GM18520 (cell line): Measurements from ENCODE around the gene HINT2.

Experiments
- ATAC-seq: cut with Tn5 transposase; IDR thresholded peaks from one replicate; pipeline ENCODE4 v1.9.1; 2021; ENCODE audit not compliant: unreplicated experiment

The HINT2 gene

DNA sequence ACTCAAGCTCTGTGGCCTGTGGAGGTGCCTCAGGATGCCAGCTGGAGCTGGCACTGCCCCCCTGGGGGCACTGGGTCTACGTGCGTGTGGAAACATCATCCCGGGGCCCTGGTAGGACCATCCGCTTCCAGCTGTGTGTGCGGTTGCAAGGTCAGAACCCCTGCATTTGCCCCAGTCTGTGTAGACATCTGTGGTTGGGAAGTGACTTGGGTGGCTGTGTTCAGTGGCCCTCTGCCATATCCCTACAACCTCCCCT, 26.7 kb upstream of the HINT2 start:
- ATAC-seq: no peak

DNA sequence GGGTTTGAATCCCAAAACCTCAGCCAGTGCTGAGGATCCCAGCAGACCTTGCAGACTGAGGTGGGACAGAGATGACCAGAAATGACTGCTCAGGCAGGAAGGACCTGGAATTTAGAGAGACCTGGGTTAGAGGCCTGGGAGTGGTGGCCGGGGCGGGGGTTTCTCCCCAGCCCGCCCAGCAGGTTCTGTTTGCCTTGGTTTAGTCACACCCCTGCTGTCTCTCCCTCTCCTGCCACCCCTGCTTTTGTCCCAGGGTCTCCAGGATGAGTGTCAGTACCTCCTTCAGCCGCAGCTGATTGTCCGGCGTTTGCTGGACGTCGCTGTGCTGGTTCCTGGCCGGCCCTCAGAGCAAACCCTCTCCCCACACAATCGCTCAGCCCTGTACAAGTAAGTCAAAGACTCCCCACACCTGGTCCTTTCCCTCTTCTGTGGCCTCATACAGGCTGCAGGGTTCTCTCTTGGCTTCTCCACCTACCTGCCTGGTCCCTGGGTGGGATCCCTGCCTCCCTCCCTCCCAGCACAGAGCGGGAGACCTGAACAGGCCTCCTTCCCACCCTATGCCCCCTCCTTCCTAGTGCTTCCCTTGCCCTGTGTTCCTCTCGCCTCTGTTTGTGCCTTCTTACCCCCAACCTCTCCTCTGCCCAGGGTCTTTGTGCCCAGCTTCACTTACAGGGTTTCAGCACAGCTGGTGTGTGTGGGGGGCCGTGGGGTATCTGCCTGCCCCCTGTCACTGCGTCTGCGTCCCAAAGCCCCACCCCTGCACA, 26.2 kb upstream of the HINT2 start:
- no peak for ATAC-seq

DNA sequence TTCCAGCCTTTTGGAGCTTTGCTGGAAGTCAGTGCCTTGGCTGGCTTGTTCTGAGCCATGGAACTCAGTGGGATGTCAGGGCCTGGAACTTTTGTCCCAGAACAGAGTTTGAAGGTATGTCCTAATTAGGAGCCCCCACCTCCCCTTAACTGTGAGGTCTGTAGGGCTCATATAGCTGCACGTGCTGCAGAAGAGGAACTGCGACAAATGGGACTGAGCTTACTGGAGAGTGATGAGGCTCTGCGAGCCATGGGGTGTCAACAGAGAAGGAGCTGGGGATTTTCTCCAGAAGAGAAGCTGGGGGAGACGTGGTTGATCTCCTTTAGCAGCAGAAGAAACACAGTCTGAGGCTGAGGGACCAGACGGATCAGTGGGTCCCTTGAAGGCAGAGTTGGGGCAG, 25.1 kb upstream of the HINT2 start:
- ATAC-seq: no peak

DNA sequence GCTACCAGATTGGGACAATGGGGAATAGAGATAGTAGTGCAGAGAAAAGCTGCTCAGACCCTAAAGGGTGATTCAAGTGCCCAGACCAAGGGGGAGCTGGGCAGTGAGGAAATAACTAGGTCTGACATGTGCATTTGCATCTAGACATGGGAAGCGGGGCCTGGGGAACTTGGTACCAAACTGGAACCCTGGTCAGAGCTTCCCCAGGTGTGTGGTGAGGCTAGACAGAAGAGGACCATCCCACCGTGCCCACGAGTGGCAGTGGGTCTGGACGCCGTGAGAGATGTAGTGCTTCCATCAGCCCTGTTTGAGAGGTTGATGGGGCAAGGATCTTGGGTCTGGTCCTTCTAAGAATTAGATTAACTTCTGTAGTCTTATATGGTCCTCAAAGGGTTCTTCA, 21.8 kb upstream of the HINT2 start:
- no peak for ATAC-seq

DNA sequence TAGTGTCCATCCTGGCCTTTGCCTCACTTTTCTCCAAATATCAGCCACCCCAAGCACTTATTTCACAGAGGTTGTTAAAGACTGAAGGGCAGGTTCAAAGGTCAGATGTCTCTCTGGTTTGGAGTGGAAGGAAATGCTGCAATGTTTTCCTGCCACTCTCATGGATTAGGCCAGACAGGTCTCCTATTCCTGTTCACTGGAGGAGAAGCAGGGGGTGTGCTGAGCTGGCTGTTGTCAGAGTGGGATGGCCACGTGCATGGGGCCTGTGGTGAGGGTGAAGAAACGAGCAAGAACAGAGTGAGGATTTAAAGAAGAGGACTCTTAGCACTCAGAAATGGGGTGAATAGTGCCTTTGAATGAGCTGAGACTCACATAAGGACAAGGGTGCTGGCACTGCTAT, 20.9 kb upstream of the HINT2 start:
- ATAC-seq: no peak

DNA sequence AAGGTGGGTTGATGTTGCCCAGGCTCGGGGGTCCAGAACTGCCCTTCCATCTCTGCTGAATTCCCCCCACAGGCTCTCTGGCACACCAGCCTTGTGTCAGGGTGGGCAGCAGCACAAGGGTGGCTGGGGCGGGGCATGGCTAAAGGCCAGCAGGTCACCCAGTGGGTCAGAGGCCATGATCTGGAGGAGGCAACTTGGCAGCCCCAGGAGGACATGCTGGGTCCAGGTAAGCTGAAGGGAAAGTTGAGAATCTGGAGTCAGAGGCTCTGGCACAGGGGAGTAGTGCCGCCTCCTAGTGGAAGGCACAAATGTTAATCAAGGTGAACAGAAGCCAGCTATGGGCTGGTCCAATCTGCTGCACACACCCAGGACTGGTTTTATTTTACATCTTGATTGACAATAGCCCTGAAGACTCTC, 20.4 kb upstream of the HINT2 start:
- ATAC-seq: no peak

DNA sequence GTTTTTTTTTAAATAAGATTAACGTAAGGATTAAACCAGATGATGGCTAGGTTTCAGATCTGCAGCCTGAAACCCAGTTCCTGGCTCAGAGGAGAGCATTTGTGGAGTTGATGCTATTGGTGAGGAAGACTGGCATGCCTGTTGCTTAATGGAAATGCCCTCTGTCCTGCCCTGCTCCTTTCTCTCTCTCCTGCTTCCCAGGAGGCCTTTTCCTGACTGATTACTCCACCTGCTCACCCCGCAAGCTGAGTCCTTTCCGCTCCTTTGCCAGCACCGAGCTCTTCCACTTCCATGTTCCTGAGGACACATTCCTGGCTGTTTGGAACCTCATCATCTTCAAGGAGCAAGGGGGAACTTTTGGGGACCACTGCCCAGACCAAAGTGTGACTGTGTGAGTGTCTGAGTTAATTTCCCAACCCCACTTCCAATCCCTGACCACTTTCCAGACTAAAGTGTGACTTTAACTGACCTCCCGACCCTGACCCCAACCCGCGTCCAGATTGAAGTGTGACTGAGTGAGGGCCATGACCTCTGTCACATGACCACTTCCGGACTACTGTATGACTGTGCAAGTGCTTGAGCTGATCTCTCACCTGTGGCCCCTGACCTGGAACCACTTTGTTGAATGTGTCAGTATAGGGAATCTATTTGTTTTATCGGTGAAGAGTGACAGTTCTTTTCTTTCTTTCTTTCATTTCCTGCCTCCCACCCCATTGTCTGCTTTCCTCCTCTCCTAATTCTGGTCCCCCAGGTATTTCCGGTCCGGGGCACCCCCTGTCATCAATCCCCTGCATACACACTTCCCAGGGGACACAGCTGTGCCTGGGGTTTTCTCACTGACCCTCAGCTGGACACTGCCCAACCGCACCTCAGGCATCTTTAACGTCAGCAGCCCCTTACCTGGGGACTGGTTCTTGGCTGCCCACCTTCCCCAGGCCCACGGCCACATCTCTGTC, 19.7 kb upstream of the HINT2 start:
- no peak for ATAC-seq

DNA sequence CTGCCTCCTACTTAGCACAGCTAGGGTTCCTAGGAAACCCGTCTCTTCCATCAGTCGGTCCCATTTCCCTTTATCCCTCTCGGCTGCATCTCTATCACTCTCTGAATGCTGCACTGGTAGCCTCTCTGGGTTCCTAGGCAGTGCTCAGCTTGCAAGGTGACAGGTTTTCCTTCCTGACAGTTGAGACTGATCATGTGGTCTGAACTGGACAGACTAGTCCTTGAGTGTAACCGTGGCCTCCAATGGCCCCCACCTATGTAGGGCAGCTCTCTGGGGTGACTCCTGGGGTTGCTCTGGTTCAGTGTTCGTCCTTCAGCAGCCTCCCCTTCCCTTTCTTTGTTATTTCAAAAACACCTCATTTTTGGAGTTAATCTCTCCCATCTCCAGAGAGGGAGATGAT, 18.0 kb upstream of the HINT2 start:
- ATAC-seq: no peak

DNA sequence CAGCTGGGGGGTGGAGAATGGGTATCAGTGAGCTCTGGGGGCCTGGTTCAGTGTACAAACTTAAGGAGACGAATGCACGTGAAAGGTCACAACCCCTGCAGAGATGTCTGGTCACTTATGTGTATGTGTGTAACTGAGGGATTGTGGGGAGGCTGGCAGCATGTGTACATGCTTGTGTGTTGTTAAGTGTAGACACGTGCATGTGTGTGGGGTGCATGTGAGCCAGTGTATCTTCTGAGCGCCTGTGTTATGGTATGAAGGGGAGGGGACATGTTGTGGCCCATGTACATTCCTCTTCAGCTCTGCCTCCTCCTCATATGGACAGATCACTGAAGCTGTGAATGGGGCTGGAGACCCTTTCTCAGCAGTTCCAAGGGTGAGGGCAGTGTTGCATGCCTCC, 16.2 kb upstream of the HINT2 start:
- no peak for ATAC-seq

DNA sequence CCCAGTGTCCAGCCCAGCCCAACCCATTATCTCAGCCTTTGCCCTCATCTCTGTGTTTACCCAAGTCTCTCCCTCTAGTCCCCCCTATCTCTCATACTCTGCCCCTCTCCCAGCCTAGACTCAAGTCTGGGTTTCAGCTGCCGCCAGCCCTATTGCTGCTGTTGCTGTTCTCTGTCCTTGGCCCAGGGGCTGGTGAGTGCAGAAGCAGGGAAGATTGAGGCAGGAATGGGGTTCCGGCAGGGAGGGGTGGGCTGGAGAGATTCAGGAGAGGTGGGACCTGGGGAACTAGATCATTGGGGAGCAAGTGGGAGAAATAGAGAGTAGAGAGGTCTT, 14.9 kb upstream of the HINT2 start:
- ATAC-seq: no peak

DNA sequence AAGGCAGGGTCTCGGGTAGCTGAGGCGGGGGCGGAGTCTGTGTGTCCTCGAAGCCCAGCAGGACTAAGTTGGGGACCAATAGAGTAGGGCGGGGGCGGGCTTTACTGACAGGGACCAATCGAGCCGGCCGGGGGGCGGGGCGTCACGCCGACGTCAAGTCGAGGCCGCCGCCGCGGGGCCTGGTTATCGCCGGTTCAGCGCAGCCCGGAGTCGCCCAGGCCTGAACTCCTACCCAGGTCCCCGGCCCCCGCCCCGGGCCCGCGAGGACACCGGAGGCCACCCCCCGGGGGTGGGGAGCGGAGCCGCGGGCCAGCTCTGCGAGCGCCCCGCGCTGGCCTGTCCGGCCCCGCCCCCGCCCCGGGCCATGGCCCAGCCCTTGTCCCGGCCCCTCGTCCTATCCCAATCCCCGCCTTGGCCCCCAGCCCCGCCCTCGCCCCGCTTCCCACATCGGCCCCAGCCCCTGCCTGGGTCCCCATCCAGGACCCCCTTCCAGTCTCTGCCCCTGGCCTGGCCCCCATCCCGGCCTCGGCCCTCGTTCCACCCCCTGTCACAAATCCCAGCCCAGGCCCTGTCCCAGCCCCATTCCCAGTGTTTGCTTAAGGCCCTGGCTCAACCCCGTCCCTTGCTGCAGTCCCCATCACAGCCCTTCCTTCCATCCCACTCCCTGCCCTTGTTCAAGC, 14.4 kb upstream of the HINT2 start, which contains the start of gene TMEM8B:
Gene TMEM8B (plus strand): TSS at position 145 of the 680 bp plus-strand sequence. CDS start 220 bp downstream, at position 365.
- ATAC-seq: peak; percentile 49

DNA sequence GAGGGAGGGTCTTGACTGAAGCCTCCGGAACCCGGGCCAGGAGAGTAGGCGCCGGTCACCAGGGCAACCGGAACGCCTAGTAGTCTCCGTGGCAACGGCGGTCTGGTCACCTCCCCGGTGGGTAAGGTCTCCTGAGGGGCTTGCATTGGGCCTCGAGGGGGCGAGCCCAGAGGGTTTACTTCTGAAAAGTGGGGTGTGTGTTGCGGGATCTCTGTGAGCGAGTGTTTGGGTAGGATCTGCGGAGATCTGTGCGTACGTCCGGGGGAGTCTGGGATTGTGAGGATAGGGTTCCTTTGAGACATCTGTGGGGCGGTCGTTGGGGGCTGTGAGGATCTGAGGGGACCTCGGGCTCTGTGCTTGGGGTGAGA, 13.9 kb upstream of the HINT2 start, which contains the start of gene FAM221B:
Gene FAM221B (minus strand): TSS at position 17 of the 368 bp plus-strand sequence. CDS start 2,571 bp downstream, outside the sequence.
- no peak for ATAC-seq

DNA sequence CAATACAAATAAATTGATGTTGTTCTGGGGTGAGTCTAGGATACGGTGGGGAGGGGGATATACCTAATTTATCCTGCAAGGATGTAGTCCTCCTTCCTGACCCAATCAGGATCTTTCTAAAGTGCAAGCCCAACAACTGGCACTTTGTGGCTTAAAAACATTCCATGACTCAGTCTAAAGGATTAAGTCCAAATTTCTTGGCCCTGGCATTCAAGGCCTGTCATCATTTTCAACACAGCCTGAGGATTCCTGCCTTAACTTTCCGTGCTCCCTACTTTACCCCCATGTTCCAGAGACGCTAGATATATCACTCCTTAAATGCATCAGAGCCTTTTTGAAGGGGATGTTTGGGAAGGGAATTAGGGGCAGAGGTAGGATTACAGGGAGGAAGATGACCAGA, 12.6 kb upstream of the HINT2 start:
- ATAC-seq: no peak

DNA sequence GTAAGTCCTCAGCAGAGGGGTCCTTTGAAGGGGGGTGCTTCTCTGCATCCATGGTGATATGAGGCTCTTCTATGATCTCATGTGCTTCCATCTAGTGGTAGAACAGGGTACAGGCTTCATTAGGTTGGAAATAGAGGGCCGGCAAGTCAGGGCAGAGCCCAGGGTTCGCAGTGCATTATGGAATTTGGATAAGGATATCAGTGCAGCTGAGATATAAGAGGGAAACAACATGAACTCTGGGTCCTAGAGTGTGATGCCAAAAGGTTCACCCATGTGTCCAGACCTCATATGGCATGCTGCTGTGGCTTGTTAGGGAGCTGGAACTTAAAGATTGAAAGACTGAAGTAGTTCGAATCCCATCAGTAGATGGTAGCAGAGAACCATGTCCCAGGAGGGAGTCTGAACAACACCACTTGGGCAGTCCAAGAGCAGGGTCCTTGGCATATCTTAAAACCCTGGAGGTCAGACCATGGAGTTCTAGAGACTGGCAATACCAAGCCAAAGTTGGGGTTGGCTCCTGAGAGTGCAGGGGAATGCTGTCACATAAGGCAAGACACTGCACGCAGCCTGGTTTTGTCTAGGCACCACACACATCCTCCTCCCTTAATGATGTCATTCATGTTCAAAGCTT, 11.3 kb upstream of the HINT2 start:
- ATAC-seq: peak; percentile 44

DNA sequence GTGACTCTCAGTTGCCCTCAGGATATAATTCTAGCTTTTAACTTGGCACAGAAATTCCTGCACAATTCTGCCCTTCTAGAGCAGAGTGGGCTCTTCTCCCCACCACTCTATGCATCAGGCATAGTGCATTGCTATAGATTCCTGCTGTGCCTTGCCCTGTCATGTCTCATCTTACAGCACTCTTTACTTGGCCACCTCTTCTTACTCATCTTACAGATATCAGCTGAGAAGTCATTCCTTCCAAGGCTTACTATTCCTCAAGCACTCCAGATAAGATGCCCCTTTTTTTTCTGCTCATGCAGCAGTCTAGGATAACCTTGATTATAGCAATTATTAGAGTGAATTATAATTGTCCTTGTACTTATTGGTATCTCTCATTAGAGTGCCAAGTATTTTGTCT, 8.1 kb upstream of the HINT2 start:
- ATAC-seq: no peak

DNA sequence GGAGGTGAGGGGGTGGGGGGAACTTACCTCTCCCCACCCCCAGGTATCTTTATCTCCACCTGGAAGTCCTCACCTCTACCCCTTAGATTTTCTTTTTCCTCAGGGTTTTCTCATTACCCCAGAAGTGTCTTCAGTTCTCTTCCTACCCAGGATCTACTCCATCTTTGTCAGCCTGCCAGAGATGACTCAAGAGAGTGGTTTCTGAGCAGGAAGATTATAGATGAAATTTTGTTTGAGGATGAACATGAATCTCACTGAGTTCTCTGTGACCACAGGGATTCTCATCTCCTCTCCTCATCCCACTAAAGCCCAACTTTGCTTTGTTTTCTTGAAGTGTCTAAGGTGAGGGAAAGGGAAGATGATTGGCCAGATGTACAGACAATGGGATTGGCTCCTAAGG, 5.2 kb upstream of the HINT2 start:
- ATAC-seq: no peak

DNA sequence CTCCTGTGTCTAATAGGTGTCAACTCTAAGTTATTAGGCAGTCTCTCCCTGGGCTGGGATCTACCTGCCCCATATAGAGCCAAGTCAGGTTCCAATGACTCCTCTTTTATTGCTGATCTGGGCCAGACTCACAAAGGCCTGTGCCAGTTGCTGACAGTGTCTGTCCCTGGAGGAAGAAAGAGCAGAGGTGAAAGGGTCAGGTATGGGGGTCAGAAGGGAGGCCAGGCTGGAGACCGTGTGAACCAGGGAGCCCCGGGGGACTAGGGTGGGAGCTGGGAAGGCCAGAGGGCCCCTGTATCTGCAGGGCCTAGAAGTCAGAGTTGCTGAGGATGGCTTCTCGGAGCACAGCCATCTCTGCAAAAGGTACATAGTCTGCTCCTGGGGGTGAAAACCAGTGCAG, 3.5 kb upstream of the HINT2 start:
- ATAC-seq: no peak

DNA sequence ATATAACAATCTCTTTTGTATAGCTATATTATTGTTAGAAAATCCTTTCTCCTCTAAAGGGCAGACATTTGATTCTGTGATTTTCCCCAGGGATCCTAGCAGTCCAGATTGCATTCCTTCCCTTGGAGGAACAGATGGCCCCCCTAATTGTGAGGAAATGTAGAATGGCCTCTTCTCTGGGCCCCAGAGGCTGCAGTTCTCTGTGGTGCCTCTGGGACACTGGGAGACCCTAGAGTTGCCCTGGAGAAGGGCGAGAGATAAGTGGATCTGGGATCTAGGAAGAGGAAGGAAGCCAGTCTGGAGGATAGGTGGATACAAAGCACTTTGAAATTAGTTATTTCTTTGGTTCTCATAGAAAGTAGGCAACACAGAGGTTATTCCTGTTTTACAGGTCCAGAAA, 1.9 kb upstream of the HINT2 start:
- ATAC-seq: no peak

DNA sequence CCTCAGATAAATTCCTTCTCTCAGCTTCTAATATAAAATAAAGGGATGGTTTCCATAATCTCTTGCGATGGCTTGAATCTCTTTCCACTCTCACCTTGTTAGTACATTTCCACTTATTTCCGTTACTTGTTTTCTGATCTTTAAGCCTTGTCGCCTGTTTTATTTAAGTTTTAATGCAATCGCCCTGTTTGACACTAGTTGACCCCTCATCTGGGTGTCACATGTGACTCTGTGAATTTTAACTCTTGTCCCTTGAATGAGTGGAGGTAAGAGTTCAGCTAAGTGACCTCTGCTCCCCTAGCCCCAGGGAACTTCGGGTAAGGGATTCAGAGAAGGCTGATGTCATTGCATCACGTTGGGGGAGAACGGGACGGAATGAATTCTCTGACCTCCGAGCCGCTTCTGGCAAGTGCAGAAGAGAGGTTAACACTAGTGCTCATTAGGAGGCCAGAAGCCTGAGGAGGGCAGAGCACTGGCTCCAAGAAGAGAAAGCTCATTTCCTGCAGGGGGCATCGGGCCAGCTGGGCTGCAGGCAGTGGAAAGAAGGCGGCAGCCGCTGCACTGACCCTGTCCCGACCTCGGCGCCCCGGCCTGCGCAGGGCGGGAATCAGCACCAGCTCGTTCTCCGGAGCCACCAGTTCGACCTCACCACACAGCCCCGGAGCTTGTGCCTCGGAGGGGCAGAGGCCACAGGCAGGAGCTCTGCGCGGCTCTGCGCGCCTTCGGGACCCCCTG, 569 bp downstream of the HINT2 start:
- peak; percentile 8 for ATAC-seq

DNA sequence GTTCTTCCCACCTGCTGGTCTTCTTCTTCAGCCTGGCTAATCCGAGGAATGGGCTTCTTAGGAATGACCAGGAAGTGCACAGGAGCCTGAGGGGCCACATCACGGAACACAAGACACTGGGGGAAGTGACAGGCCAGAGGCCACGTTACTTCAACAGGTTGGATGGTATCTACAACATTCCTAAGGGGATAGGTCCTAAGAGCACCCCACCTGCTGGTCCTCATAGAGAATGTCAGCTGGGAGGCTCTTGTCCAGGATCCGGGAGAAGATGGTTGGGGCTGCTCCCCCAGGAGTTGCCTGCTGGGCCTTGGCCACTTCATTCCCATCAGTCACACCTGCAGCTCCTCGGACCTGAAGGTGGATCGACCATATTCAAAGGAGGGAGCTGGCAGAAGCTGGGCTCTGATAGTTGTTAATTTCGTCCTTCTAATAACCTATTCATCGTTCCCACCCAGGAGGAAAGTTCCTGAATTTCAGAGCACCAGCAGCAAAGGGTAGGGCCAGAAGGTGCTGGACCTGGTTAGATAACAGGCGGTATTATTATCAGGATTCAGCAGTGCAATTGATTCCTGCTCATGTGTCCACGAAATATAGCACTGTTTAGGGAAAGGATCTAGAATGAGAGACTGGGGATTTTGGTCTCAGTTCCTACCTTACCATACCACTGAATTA, 1.3 kb downstream of the HINT2 start:
- ATAC-seq: no peak
